WTC11 (cell line): ENCODE measurements around the gene ADAMTS8. TPM values are rescaled to one million over a fixed set of nuclear protein-coding genes. Genes with fewer than 3 reads are reported as not detected.
A peak's percentile ranks its signal among the peaks of the same experiment; 100 is the strongest.

ENCODE experiments used
- ATAC-seq: fragments of 200-7000 bp; cut with Tn5 transposase; 2 replicates; pipeline ENCODE4 v1.10.0; 2021; ENCODE audit warnings: mild to moderate bottlenecking, moderate library complexity
- CTCF ChIA-PET: fragments of 300-600 bp; sonication (Branson Sonifier 250); formaldehyde crosslinking; loops from one replicate; lab custom pipeline; 2021; ENCODE audit warnings: antibody characterized with exemption; lab: Charles Lee
- POLR2A ChIA-PET: fragments of 350-600 bp; sonication (Branson Sonifier 250); formaldehyde crosslinking; loops from one replicate; lab custom pipeline; 2021; ENCODE audit warnings: antibody characterized with exemption; lab: Charles Lee
- DNase-seq: peaks from one replicate; pipeline ENCODE4 v3.0.0; 2021; ENCODE audit warnings: low spot score
- H3K27ac Mint-ChIP-seq: 2 replicates; pipeline ENCODE4 v1.8.0; 2021; ENCODE audit warnings: mixed read lengths
- H3K27me3 Mint-ChIP-seq: 2 replicates; pipeline ENCODE4 v1.8.0; 2021; ENCODE audit warnings: low read depth, mild to moderate bottlenecking, moderate library complexity, mixed read lengths
- H3K36me3 Mint-ChIP-seq: 2 replicates; pipeline ENCODE4 v1.8.0; 2021; ENCODE audit warnings: mixed read lengths
- H3K4me1 Mint-ChIP-seq: 2 replicates; pipeline ENCODE4 v1.8.0; 2022; ENCODE audit warnings: mixed read lengths
- H3K4me3 Mint-ChIP-seq: 2 replicates; pipeline ENCODE4 v1.8.0; 2021; ENCODE audit warnings: mild to moderate bottlenecking, moderate library complexity, mixed read lengths
- H3K9me3 Mint-ChIP-seq: 2 replicates; pipeline ENCODE4 v1.8.0; 2021; ENCODE audit warnings: mixed read lengths
- ETV6 ChIP-seq: sonication (generic); formaldehyde crosslinking; IDR thresholded peaks from 2 replicates; pipeline ENCODE4 v1.8.1; 2022; ENCODE audit warnings: mild to moderate bottlenecking, missing genetic modification reagents
- GTF2I ChIP-seq: fragments of 250-450 bp; sonication (Bioruptor Pico); conservative IDR thresholded peaks from 2 replicates; pipeline ENCODE4 v1.4.0; 2021; ENCODE audit warnings: mild to moderate bottlenecking
- JAZF1 ChIP-seq: fragments of 250-450 bp; sonication (Bioruptor Pico); IDR thresholded peaks from 2 replicates; pipeline ENCODE4 v1.9.0; 2021; ENCODE audit warnings: moderate library complexity, mild to moderate bottlenecking, inconsistent platforms
- MYBL2 ChIP-seq: sonication (generic); formaldehyde crosslinking; IDR thresholded peaks from 2 replicates; pipeline ENCODE4 v1.8.1; 2023; ENCODE audit warnings: mild to moderate bottlenecking, moderate library complexity, missing genetic modification reagents
- NFATC4 ChIP-seq: fragments of 250-450 bp; sonication (Bioruptor Pico); IDR thresholded peaks from 2 replicates; pipeline ENCODE4 v1.9.0; 2021; ENCODE audit warnings: mild to moderate bottlenecking
- NFYB ChIP-seq: sonication (generic); formaldehyde crosslinking; conservative IDR thresholded peaks from 2 replicates; pipeline ENCODE4 v1.8.0; 2022; ENCODE audit warnings: low read depth, missing genetic modification reagents
- OVOL2 ChIP-seq: fragments of 250-450 bp; sonication (Bioruptor Pico); IDR thresholded peaks from 2 replicates; pipeline ENCODE4 v1.9.0; 2021; ENCODE audit warnings: mild to moderate bottlenecking, borderline replicate concordance
- TCF7 ChIP-seq: sonication (generic); formaldehyde crosslinking; IDR thresholded peaks from 2 replicates; pipeline ENCODE4 v1.8.0; 2022; ENCODE audit warnings: mild to moderate bottlenecking, low read depth, missing genetic modification reagents, moderate library complexity
- ZNF671 ChIP-seq: fragments of 250-450 bp; sonication (Bioruptor Pico); IDR thresholded peaks from 2 replicates; pipeline ENCODE4 v1.8.0; 2021; ENCODE audit warnings: mild to moderate bottlenecking
- total RNA-seq: library from RNA; stranded (reverse); gene quantifications from 3 replicates; pipeline ENCODE4 v1.2.3, GENCODE V29; 2021
- TF ChIP-seq, protein P1 (sequence below): sonication (generic); formaldehyde crosslinking; IDR thresholded peaks from 2 replicates; pipeline ENCODE4 v1.8.1; 2023; ENCODE audit warnings: mild to moderate bottlenecking, missing genetic modification reagents, moderate library complexity
- TF ChIP-seq, protein P2 (sequence below): sonication (generic); formaldehyde crosslinking; IDR thresholded peaks from 2 replicates; pipeline ENCODE4 v1.8.1; 2023; ENCODE audit warnings: mild to moderate bottlenecking, missing genetic modification reagents, moderate library complexity
- TF ChIP-seq, protein P3 (sequence below): sonication (generic); formaldehyde crosslinking; IDR thresholded peaks from 2 replicates; pipeline ENCODE4 v1.8.0; 2023; ENCODE audit warnings: missing genetic modification reagents, mild to moderate bottlenecking, borderline replicate concordance
- TF ChIP-seq, protein P4 (sequence below): sonication (generic); formaldehyde crosslinking; IDR thresholded peaks from 2 replicates; pipeline ENCODE4 v1.8.0; 2023; ENCODE audit warnings: missing genetic modification reagents
- TF ChIP-seq, protein P5 (sequence below): sonication (generic); formaldehyde crosslinking; IDR thresholded peaks from 2 replicates; pipeline ENCODE4 v1.8.1; 2022; ENCODE audit warnings: mild to moderate bottlenecking, missing genetic modification reagents, moderate library complexity, borderline replicate concordance
- TF ChIP-seq, protein P6 (sequence below): sonication (generic); formaldehyde crosslinking; IDR thresholded peaks from 2 replicates; pipeline ENCODE4 v1.8.1; 2023; ENCODE audit warnings: mild to moderate bottlenecking, missing genetic modification reagents

The ADAMTS8 gene
- total RNA-seq, 1 experiment from 2014 or later, result 9.9 TPM

DNA sequence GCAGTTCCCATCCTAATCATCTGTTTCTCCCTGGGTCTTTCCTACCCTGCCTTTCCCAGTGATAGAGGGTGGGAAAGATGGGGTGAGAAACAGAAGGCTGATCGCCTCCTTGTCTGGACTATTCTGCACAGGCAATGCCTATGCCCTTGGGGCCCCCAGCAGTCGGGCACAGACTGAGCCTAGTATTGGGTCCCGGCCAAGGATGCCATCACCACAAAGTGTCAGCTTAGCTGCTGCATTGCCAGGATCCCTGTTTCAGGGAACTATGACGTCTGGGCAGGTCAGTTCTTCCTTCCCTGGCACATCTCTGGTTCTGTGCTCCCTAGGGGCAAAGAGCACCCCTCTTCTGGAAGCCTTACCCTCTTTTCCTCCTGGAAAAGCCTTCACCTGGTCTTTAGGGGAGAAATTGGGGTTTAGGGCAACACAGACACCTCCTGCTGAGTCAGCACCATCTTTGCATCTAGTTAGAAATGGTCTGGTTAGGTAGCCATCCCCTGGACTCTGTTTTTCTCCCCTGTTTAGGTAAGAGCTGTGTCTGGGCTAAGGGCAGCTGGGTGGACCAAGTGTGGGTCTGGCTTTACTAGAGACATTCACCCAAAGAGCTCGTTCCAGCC, 2.1 kb downstream of the ADAMTS8 start:
- no peak for TF ChIP-seq GTF2I
- TF ChIP-seq, protein P1, sequence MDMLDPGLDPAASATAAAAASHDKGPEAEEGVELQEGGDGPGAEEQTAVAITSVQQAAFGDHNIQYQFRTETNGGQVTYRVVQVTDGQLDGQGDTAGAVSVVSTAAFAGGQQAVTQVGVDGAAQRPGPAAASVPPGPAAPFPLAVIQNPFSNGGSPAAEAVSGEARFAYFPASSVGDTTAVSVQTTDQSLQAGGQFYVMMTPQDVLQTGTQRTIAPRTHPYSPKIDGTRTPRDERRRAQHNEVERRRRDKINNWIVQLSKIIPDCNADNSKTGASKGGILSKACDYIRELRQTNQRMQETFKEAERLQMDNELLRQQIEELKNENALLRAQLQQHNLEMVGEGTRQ (CRISPR knock-in tag), result no peak
- no peak for TF ChIP-seq NFATC4 (CRISPR knock-in tag)
- peaks cover 46% of the 10 kb centered on the region for H3K27me3 Mint-ChIP-seq
- no peak overlapping the region for H3K27ac Mint-ChIP-seq
- peak overlapping the region; percentile 69 for H3K4me3 Mint-ChIP-seq
- no peaks in the 10 kb centered on the region for H3K36me3 Mint-ChIP-seq
- no peak for ATAC-seq
- H3K4me1 Mint-ChIP-seq, result peaks cover 25% of the 10 kb centered on the region
- ChIA-PET CTCF (interaction anchor here (0.9 to 3.0 kb wide), 4 partner anchors 17 to 214 kb away, joined by 3 to 13 read pairs (median 8); no protein-coding TSS in a partner anchor), POLR2A (no interaction called here)
- no peaks in the 10 kb centered on the region for H3K9me3 Mint-ChIP-seq
- no peak for DNase-seq

DNA sequence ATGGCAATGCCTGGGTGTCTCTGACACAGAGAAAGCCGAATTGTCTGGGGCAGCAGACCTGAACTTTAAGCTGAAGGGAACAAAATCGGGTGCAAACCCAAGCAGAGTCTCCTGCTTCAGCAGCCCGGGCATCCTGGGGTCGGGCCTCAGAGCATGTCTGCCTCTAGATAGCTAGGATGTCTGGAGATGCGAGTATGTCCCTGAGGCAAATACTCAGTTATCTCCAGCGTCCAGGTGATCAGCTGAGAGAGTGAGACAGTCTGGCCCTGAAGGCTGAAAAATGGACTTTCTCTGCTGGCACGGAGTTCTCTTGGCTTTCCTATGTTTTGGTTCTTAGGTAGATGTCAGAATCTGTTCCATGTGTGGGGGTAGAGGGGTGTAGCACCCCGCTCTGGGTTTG, 3.3 kb downstream of the ADAMTS8 start:
- DNase-seq, result no peak
- TF ChIP-seq OVOL2, result no peak
- TF ChIP-seq, protein P2, sequence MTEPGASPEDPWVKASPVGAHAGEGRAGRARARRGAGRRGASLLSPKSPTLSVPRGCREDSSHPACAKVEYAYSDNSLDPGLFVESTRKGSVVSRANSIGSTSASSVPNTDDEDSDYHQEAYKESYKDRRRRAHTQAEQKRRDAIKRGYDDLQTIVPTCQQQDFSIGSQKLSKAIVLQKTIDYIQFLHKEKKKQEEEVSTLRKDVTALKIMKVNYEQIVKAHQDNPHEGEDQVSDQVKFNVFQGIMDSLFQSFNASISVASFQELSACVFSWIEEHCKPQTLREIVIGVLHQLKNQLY (CRISPR knock-in tag), result no peak
- ChIA-PET CTCF (interaction anchor here (0.6 to 3.0 kb wide), 4 partner anchors 9 to 212 kb away, joined by 3 to 13 read pairs (median 6); no protein-coding TSS in a partner anchor), POLR2A (interaction anchor here (0.6 to 0.7 kb wide), 2 partner anchors 42 to 200 kb away, joined by 3 read pairs; no protein-coding TSS in a partner anchor)
- peaks cover 5% of the 10 kb centered on the region for H3K36me3 Mint-ChIP-seq
- H3K27me3 Mint-ChIP-seq, result peaks cover 39% of the 10 kb centered on the region
- ATAC-seq, result no peak
- no peak overlapping the region for H3K27ac Mint-ChIP-seq
- H3K9me3 Mint-ChIP-seq, result peaks cover 3% of the 10 kb centered on the region; the same call in 1 of the 2 replicates
- H3K4me3 Mint-ChIP-seq, result no peak overlapping the region
- peaks cover 27% of the 10 kb centered on the region for H3K4me1 Mint-ChIP-seq

DNA sequence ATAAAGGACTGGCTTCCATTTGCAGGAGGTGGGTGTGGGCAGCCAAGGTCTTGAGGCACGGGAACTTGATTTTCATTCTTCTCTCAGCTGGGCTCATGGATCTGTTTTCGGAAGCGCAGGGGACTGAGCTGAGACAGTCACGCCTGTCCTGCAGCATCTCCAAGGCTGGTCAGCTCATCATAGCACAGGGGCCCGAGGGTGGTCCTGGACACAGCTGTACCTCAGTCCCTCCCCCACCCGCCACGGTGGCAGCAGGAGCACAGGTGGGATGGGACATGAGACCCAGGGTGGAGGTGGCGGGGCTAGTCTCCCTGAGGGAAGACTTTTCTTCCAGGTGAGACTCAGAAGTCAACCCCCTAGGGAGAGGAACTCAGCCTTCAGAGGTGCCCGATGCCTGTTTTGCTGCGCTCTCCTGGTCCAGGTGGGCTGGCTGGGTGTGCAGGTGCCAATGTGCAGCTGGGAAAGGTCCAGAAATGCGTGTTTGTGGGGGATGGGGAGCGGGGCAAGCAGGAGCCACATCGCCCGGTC, 3.7 kb downstream of the ADAMTS8 start:
- Mint-ChIP-seq H3K27me3 (peaks cover 35% of the 10 kb centered on the region), H3K4me1 (peaks cover 32% of the 10 kb centered on the region), H3K27ac (no peak overlapping the region), H3K9me3 (peaks cover 3% of the 10 kb centered on the region; the same call in 1 of the 2 replicates), H3K36me3 (peaks cover 5% of the 10 kb centered on the region), H3K4me3 (no peak overlapping the region)
- ChIA-PET CTCF (interaction anchor here (1.0 to 3.0 kb wide), 3 partner anchors 8 to 212 kb away, joined by 5 to 13 read pairs (median 7); no protein-coding TSS in a partner anchor), POLR2A (interaction anchor here (0.6 kb wide), 1 partner anchor 199 kb away, joined by 3 read pairs; no protein-coding TSS in a partner anchor)
- DNase-seq (no peak), ATAC-seq (no peak)
- no peak for TF ChIP-seq TCF7 (CRISPR knock-in tag)

DNA sequence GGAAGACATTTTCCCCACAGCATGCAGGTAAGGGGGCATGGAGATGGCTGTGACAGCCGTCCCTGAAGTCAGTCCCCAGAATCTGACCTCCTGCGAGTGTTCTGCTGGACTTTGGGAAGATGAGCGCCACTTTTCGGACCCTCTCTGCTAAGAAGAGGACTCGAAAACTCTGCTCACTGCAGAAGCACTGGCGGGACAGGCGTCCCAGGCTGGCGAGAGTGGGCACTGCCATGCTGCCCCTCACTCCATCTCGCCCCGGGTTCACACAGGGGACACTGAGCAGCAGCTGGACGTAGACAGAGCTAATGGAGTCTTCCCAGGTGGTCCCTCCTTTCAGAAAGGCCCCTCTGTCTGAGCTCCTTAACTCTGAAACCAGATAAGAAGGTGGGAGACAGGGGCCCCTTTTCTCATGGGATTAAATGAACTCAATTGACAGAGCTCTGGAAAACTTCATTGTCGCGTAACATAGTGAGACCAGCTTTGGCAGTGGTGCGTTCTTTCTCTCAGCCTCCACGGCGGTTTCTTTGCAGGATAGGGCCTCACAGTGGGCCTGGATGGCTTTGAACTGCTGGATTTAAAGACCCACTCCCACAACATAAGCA, 4.8 kb downstream of the ADAMTS8 start:
- Mint-ChIP-seq H3K4me1 (peaks cover 28% of the 10 kb centered on the region), H3K27ac (no peak overlapping the region), H3K4me3 (no peak overlapping the region), H3K27me3 (peaks cover 24% of the 10 kb centered on the region), H3K36me3 (peaks cover 5% of the 10 kb centered on the region), H3K9me3 (peaks cover 3% of the 10 kb centered on the region; the same call in 1 of the 2 replicates)
- no peak for ATAC-seq
- POLR2A ChIA-PET, result no interaction called here
- no peak for DNase-seq
- CTCF ChIA-PET, result interaction anchor here (3.0 kb wide), 1 partner anchor 211 kb away, joined by 13 read pairs; no protein-coding TSS in a partner anchor
- TF ChIP-seq NFYB (CRISPR knock-in tag) (no peak), MYBL2 (CRISPR knock-in tag) (no peak), JAZF1 (no peak), ZNF671 (CRISPR knock-in tag) (no peak), ETV6 (CRISPR knock-in tag) (no peak), GTF2I (no peak)
- TF ChIP-seq, protein P3, sequence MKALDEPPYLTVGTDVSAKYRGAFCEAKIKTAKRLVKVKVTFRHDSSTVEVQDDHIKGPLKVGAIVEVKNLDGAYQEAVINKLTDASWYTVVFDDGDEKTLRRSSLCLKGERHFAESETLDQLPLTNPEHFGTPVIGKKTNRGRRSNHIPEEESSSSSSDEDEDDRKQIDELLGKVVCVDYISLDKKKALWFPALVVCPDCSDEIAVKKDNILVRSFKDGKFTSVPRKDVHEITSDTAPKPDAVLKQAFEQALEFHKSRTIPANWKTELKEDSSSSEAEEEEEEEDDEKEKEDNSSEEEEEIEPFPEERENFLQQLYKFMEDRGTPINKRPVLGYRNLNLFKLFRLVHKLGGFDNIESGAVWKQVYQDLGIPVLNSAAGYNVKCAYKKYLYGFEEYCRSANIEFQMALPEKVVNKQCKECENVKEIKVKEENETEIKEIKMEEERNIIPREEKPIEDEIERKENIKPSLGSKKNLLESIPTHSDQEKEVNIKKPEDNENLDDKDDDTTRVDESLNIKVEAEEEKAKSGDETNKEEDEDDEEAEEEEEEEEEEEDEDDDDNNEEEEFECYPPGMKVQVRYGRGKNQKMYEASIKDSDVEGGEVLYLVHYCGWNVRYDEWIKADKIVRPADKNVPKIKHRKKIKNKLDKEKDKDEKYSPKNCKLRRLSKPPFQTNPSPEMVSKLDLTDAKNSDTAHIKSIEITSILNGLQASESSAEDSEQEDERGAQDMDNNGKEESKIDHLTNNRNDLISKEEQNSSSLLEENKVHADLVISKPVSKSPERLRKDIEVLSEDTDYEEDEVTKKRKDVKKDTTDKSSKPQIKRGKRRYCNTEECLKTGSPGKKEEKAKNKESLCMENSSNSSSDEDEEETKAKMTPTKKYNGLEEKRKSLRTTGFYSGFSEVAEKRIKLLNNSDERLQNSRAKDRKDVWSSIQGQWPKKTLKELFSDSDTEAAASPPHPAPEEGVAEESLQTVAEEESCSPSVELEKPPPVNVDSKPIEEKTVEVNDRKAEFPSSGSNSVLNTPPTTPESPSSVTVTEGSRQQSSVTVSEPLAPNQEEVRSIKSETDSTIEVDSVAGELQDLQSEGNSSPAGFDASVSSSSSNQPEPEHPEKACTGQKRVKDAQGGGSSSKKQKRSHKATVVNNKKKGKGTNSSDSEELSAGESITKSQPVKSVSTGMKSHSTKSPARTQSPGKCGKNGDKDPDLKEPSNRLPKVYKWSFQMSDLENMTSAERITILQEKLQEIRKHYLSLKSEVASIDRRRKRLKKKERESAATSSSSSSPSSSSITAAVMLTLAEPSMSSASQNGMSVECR, result no peak
- TF ChIP-seq, protein P4, sequence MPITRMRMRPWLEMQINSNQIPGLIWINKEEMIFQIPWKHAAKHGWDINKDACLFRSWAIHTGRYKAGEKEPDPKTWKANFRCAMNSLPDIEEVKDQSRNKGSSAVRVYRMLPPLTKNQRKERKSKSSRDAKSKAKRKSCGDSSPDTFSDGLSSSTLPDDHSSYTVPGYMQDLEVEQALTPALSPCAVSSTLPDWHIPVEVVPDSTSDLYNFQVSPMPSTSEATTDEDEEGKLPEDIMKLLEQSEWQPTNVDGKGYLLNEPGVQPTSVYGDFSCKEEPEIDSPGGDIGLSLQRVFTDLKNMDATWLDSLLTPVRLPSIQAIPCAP (CRISPR knock-in tag), result no peak
- TF ChIP-seq, protein P5, sequence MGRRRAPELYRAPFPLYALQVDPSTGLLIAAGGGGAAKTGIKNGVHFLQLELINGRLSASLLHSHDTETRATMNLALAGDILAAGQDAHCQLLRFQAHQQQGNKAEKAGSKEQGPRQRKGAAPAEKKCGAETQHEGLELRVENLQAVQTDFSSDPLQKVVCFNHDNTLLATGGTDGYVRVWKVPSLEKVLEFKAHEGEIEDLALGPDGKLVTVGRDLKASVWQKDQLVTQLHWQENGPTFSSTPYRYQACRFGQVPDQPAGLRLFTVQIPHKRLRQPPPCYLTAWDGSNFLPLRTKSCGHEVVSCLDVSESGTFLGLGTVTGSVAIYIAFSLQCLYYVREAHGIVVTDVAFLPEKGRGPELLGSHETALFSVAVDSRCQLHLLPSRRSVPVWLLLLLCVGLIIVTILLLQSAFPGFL (CRISPR knock-in tag), result no peak
- TF ChIP-seq, protein P6, sequence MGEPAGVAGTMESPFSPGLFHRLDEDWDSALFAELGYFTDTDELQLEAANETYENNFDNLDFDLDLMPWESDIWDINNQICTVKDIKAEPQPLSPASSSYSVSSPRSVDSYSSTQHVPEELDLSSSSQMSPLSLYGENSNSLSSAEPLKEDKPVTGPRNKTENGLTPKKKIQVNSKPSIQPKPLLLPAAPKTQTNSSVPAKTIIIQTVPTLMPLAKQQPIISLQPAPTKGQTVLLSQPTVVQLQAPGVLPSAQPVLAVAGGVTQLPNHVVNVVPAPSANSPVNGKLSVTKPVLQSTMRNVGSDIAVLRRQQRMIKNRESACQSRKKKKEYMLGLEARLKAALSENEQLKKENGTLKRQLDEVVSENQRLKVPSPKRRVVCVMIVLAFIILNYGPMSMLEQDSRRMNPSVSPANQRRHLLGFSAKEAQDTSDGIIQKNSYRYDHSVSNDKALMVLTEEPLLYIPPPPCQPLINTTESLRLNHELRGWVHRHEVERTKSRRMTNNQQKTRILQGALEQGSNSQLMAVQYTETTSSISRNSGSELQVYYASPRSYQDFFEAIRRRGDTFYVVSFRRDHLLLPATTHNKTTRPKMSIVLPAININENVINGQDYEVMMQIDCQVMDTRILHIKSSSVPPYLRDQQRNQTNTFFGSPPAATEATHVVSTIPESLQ, result no peak
